AG20443 (cell line): ENCODE results near the gene HEPHL1.
A peak's percentile ranks its signal among the peaks of the same experiment; 100 is the strongest.

Experiments used
- DNase-seq: peaks from one replicate; pipeline ENCODE4 v3.0.0; 2012; ENCODE audit warnings: low spot score, mixed read lengths

Gene HEPHL1

GRCh38 chr11:94025690-94026394, 4.7 kb downstream of the HEPHL1 start:
- no peak for DNase-seq

- DNase-seq: no peak
These were observed 6.1 kb downstream of the HEPHL1 start for GRCh38 chr11:94027210-94027609.

GRCh38 chr11:94028436-94028835, 7.3 kb downstream of the HEPHL1 start:
- no peak for DNase-seq

GRCh38 chr11:94030059-94030458, 8.9 kb downstream of the HEPHL1 start:
- DNase-seq: no peak

GRCh38 chr11:94031625-94032024, 10.5 kb downstream of the HEPHL1 start:
- DNase-seq: no peak

- DNase-seq: no peak
These were observed 10.9 kb downstream of the HEPHL1 start for GRCh38 chr11:94032066-94032465.

- no peak for DNase-seq
These were observed 11.6 kb downstream of the HEPHL1 start for GRCh38 chr11:94032725-94033124.

- DNase-seq: no peak
These were observed 13.1 kb downstream of the HEPHL1 start for GRCh38 chr11:94034207-94034606.

- peak; percentile 4 for DNase-seq
These were observed 14.9 kb downstream of the HEPHL1 start for GRCh38 chr11:94036096-94036495.

- DNase-seq: no peak
These were observed 22.1 kb downstream of the HEPHL1 start for GRCh38 chr11:94043241-94043640.

GRCh38 chr11:94046796-94047195, 25.6 kb downstream of the HEPHL1 start:
- no peak for DNase-seq

GRCh38 chr11:94048032-94048709, 27.0 kb downstream of the HEPHL1 start:
- DNase-seq: no peak

- DNase-seq: no peak
These were observed 28.2 kb downstream of the HEPHL1 start for GRCh38 chr11:94049351-94049750.

- no peak for DNase-seq
These were observed 37.5 kb downstream of the HEPHL1 start for GRCh38 chr11:94058630-94059029.

- no peak for DNase-seq
These were observed 37.9 kb downstream of the HEPHL1 start for GRCh38 chr11:94059065-94059464.

- no peak for DNase-seq
These were observed 39.2 kb downstream of the HEPHL1 start for GRCh38 chr11:94060401-94060800.

- no peak for DNase-seq
These were observed 41.2 kb downstream of the HEPHL1 start for GRCh38 chr11:94062360-94062759.

- no peak for DNase-seq
These were observed 45.8 kb downstream of the HEPHL1 start for GRCh38 chr11:94066901-94067429.

- no peak for DNase-seq
These were observed 47.6 kb downstream of the HEPHL1 start for GRCh38 chr11:94068764-94069163.

GRCh38 chr11:94077552-94078293, 56.6 kb downstream of the HEPHL1 start:
- DNase-seq: no peak

- no peak for DNase-seq
These were observed 63.0 kb downstream of the HEPHL1 start for GRCh38 chr11:94084164-94084563.

GRCh38 chr11:94088906-94089305, 67.8 kb downstream of the HEPHL1 start:
- no peak for DNase-seq

- DNase-seq: no peak
These were observed 68.2 kb downstream of the HEPHL1 start for GRCh38 chr11:94089341-94089740.
